ENCODE results near the gene RNF133.

- TF ChIP-seq CTCF (IDR thresholded peaks at IDR 0.05; ENCODE audit: low read length) (no peak), EZH2 (optimal IDR thresholded peaks at IDR 0.05; ENCODE audit: low read depth, low read length) (no peak)
Observed at GRCh38 chr7:122688400-122688998, 10.4 kb downstream of the RNF133 start.
